Endodermal cell (in vitro differentiated cells): ENCODE measurements around the gene ZDHHC14. TPM values are rescaled to one million over a fixed set of nuclear protein-coding genes. Genes with fewer than 3 reads are reported as not detected.
"Not testable (repeated sequence)": the region's sequence is repeated elsewhere in the genome, so short reads cannot be mapped to it uniquely, and the experiment has no call there.

Source experiments
- DNase-seq: peaks from one replicate; pipeline ENCODE4 v3.0.0-alpha.2; 2017
- H3K27ac ChIP-seq: 2 replicates; pipeline ENCODE4 v1.5.1; 2013; ENCODE audit warnings: mild to moderate bottlenecking, low read depth, low read length, moderate library complexity
- H3K27me3 ChIP-seq: 2 replicates; pipeline ENCODE4 v1.6.1; 2013; ENCODE audit warnings: mild to moderate bottlenecking, low read length, moderate library complexity; ENCODE audit not compliant: insufficient read depth, control insufficient read depth, poor library complexity, severe bottlenecking
- H3K36me3 ChIP-seq: 2 replicates; pipeline ENCODE4 v1.7.0; 2013; ENCODE audit warnings: mild to moderate bottlenecking, low read length, moderate library complexity; ENCODE audit not compliant: control insufficient read depth, insufficient read depth
- H3K4me1 ChIP-seq: one replicate; pipeline ENCODE4 v1.7.0; 2013; ENCODE audit warnings: low read length; ENCODE audit not compliant: control insufficient read depth, insufficient read depth
- H3K4me3 ChIP-seq: 2 replicates; pipeline ENCODE4 v1.5.1; 2013; ENCODE audit warnings: mild to moderate bottlenecking, low read length, moderate library complexity
- H3K9ac ChIP-seq: 2 replicates; pipeline ENCODE4 v1.6.1; 2013; ENCODE audit warnings: mild to moderate bottlenecking, low read length, moderate library complexity; ENCODE audit not compliant: poor library complexity, severe bottlenecking; ENCODE audit errors: extremely low read depth
- H3K9me3 ChIP-seq: 2 replicates; pipeline ENCODE4 v1.6.1; 2013; ENCODE audit warnings: mild to moderate bottlenecking, low read length, moderate library complexity; ENCODE audit not compliant: control insufficient read depth
- H3K27ac Mint-ChIP-seq: 2 replicates; pipeline ENCODE4 v1.8.0; 2020; ENCODE audit warnings: mixed read lengths
- H3K27me3 Mint-ChIP-seq: 2 replicates; pipeline ENCODE4 v1.8.0; 2021; ENCODE audit warnings: mild to moderate bottlenecking, mixed read lengths; ENCODE audit not compliant: insufficient read depth
- H3K36me3 Mint-ChIP-seq: 2 replicates; pipeline ENCODE4 v1.8.0; 2020; ENCODE audit warnings: low read depth, mixed read lengths
- H3K4me1 Mint-ChIP-seq: 2 replicates; pipeline ENCODE4 v1.8.0; 2020; ENCODE audit warnings: mixed read lengths
- H3K4me3 Mint-ChIP-seq: 2 replicates; pipeline ENCODE4 v1.8.0; 2020; ENCODE audit warnings: mild to moderate bottlenecking, moderate library complexity, mixed read lengths
- H3K9me3 Mint-ChIP-seq: 2 replicates; pipeline ENCODE4 v1.8.0; 2020; ENCODE audit warnings: mild to moderate bottlenecking, mixed read lengths
- CTCF ChIP-seq: fragments of 200-600 bp; sonication (generic); conservative IDR thresholded peaks from 2 replicates; pipeline ENCODE4 v1.5.0; 2021; ENCODE audit warnings: antibody characterized with exemption, mild to moderate bottlenecking
- WGBS, 2 experiments: methylation state at CpG; one replicate each; pipeline versions ENCODE4 v1.1.5 to v1.1.7; 2013; ENCODE audit warnings: missing lambda C conversion rate in 2 of 2, mixed read lengths in 1 of 2; ENCODE audit not compliant: insufficient coverage in 1 of 2, insufficient read length in 1 of 2; 5-methylcytosine and 5-hydroxymethylcytosine counted together
- total RNA-seq, 2 donors: library from RNA; stranded (reverse); fragmentation: NEBNext Ultra II Directional in 1 of 2; extraction: Animal tissue kit (Norgen Biotek cat#: 25700) in 1 of 2; gene quantifications; 2 replicates in 1 of 2; 3 replicates in 1 of 2; pipeline ENCODE4 v1.2.1, GENCODE V29; 2021

Gene ZDHHC14
- total RNA-seq, 2 donors from 2014 or later: 2.3 to 4.5 TPM

- no peak overlapping the region for H3K4me3 ChIP-seq
- peaks cover 15% of the 10 kb centered on the region for H3K27me3 ChIP-seq
- no peaks in the 10 kb centered on the region for H3K4me1 ChIP-seq
- Mint-ChIP-seq H3K27me3 (peaks cover 26% of the 10 kb centered on the region), H3K4me1 (no peaks in the 10 kb centered on the region), H3K27ac (no peak overlapping the region), H3K9me3 (no peaks in the 10 kb centered on the region), H3K36me3 (no peaks in the 10 kb centered on the region), H3K4me3 (no peak overlapping the region)
- no peak for TF ChIP-seq CTCF
- WGBS, 2 experiments: 89 to 93% methylated on average over 1 to 3 of the region's 3 CpGs
- no peak overlapping the region for H3K9ac ChIP-seq
- H3K36me3 ChIP-seq: no peaks in the 10 kb centered on the region
- no peak overlapping the region for H3K27ac ChIP-seq
- H3K9me3 ChIP-seq: no peaks in the 10 kb centered on the region
- DNase-seq: no peak
Measured at GRCh38 chr6:157333956-157334355, 47.0 kb upstream of the ZDHHC14 start.

DNA sequence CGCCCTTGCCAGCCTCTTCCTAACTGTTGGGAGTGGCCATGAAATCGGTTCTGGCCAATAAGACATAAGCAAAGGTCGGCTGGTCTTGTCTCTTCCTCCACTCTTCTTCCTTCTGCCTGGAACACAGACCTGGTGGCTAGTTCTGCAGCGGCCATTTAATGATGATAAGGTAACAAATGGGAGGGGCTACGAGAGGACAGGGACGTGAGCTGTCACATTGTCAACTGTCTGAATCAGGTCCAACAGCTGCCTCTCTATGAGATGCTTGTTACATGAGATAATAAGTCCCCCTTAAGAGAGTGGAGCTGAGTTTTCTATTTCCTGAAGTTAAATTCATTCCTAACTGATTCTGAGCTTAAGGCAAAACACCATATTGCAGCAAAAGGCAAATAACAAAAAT, 45.2 kb upstream of the ZDHHC14 start:
- TF ChIP-seq CTCF: no peak
- Histone ChIP-seq H3K9me3 (no peaks in the 10 kb centered on the region), H3K4me1 (no peaks in the 10 kb centered on the region), H3K27me3 (peaks cover 15% of the 10 kb centered on the region), H3K9ac (no peak overlapping the region), H3K4me3 (no peak overlapping the region), H3K36me3 (no peaks in the 10 kb centered on the region), H3K27ac (no peak overlapping the region)
- no peak for DNase-seq
- H3K27ac Mint-ChIP-seq: no peak overlapping the region
- no peaks in the 10 kb centered on the region for H3K9me3 Mint-ChIP-seq
- no peak overlapping the region for H3K4me3 Mint-ChIP-seq
- H3K4me1 Mint-ChIP-seq: no peaks in the 10 kb centered on the region
- H3K27me3 Mint-ChIP-seq: peaks cover 22% of the 10 kb centered on the region
- 77 to 83% methylated on average over 4 to 6 of the region's 6 CpGs for WGBS, 2 experiments
- H3K36me3 Mint-ChIP-seq: no peaks in the 10 kb centered on the region

DNA sequence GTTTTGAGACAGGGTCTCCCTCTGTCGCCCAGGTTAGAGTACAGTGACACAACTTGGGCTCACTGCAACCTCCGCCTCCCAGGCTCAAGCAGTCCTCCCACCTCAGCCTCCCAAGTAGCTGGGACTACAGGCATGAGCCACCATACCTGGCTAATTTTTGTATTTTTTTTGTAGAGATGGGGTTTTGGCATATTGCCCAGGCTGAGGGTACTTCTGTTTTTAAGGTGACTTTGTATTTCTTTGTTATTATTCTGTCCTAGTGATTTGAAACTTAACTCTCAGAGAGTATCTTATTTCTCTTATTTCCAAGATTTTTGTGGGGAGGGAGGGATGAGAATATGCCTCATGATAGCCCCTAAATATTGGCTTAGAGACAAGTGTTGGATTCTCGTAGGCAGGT, 43.7 kb upstream of the ZDHHC14 start:
- H3K9me3 Mint-ChIP-seq, H3K36me3 Mint-ChIP-seq, DNase-seq, H3K9ac ChIP-seq, H3K27me3 Mint-ChIP-seq, H3K36me3 ChIP-seq, H3K9me3 ChIP-seq, H3K27me3 ChIP-seq, H3K27ac ChIP-seq, H3K4me3 ChIP-seq, H3K4me1 ChIP-seq, H3K4me3 Mint-ChIP-seq, H3K27ac Mint-ChIP-seq, H3K4me1 Mint-ChIP-seq: not testable (repeated sequence)
- WGBS, 2 experiments: 83 to 89% methylated on average over 3 of the region's 3 CpGs

- H3K36me3 Mint-ChIP-seq: no peaks in the 10 kb centered on the region
- no peak overlapping the region for H3K9ac ChIP-seq
- no peak overlapping the region for H3K4me3 Mint-ChIP-seq
- H3K4me1 ChIP-seq: no peaks in the 10 kb centered on the region
- H3K27me3 ChIP-seq: peaks cover under 1% of the 10 kb centered on the region
- H3K36me3 ChIP-seq: no peaks in the 10 kb centered on the region
- H3K9me3 ChIP-seq: no peaks in the 10 kb centered on the region
- TF ChIP-seq CTCF: no peak
- no peak for DNase-seq
- no peaks in the 10 kb centered on the region for H3K4me1 Mint-ChIP-seq
- H3K27me3 Mint-ChIP-seq: peaks cover 7% of the 10 kb centered on the region
- H3K27ac Mint-ChIP-seq: no peak overlapping the region
- H3K4me3 ChIP-seq: no peak overlapping the region
- no peaks in the 10 kb centered on the region for H3K9me3 Mint-ChIP-seq
- WGBS, 2 experiments: 88 to 100% methylated on average over 2 of the region's 2 CpGs
- no peak overlapping the region for H3K27ac ChIP-seq
Measured at GRCh38 chr6:157337751-157338150, 43.2 kb upstream of the ZDHHC14 start.
